Stimulated activated CD8-positive, alpha-beta memory T cell treated with anti-CD3 and anti-CD28 coated beads, Interleukin-2, amount 100 ng/mL, for 48 hours (primary cell): ENCODE data around the gene MPC1.
"Not testable (repeated sequence)": the region's sequence is repeated elsewhere in the genome, so short reads cannot be mapped to it uniquely, and the experiment has no call there.

Experiments used
- DNase-seq, 2 donors: peaks; one replicate each; pipeline ENCODE4 v3.0.0-alpha.2; 2020; ENCODE audit warnings: low read depth in 2 of 2

MPC1 gene

GRCh38 chr6:166381381-166381732 lies 1.4 kb downstream of the MPC1 start:
- DNase-seq = no peak

DNA sequence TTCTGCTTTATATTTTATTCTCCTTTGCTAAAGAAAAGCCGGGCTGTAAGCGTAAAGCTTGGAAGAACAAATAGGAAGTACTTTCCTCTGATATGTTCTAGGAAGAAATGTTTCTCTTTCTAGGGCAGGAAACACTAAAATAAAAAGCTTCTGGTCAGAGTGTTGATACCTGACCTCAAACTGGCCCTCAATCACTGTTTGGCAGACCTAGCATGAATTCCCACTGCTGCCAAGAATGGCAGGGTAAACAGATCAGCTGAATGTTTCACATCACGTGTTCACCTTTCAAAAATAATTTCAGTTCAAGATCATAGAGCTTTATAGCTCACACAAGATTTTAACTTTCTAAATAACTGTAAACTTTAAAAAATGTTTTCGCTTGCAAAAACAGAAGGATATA lies 2.9 kb downstream of the MPC1 start:
- no peak for DNase-seq

GRCh38 chr6:166379103-166379586 lies 3.6 kb downstream of the MPC1 start:
- no peak for DNase-seq

DNA sequence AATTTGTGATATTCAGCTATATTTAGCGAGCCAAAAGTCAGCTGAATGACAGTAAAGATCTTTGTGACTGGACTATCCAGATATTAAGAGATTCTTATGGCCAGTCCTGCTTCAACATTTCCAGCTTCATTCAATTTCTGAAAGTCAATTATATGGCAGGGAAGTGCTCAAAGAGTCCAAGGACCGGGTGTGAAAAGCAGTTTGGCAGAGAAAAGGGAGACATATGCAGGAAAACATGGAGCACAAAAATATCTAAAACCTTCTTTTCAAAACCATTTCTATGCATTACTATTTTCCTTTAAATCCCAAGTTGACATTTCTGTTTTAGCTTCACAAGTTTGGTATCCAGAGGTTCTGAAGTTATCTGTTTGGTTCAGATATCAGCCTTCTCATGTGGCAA lies 5.0 kb downstream of the MPC1 start:
- DNase-seq = no peak

DNA sequence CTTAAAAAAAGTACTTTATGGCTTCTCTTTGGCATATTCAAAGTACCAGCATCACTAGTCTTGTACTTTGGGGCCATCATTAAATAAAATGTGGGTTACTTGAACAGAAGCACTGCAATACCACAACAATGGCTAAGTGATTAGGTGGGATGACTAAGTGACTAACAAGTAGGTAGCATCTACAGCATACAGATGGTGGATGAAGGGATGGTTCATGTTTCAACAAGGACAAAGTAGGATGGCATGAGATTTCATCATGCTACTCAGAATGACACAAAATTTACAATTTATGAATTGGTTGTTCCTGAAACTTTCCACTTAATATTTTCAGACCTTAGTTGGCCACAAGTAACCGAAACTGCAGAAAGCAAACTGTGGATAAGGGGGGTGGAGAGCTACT lies 7.7 kb downstream of the MPC1 start:
- DNase-seq = no peak

GRCh38 chr6:166370489-166370888 lies 12.3 kb downstream of the MPC1 start:
- no peak for DNase-seq

GRCh38 chr6:166369782-166370181 lies 13.0 kb downstream of the MPC1 start:
- DNase-seq = no peak

DNA sequence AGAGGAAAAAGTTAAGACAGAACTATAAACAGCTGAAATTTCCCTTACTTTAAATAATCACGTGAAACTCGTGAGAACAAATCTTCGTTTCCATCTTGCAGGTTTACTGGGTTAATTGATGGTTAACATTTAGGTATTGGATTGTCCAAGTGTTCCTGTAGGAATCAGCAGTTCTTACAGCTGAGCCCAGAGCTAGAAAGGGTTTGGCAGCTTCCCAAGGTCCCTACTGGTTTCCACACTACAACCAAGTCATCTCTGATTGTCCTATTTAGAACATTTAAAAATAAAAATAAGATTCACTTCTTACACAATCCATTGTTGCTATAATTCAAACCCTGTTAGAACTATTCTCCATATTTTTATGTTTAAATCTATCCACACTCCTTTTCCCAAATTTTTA lies 15.8 kb downstream of the MPC1 start:
- DNase-seq = no peak

DNA sequence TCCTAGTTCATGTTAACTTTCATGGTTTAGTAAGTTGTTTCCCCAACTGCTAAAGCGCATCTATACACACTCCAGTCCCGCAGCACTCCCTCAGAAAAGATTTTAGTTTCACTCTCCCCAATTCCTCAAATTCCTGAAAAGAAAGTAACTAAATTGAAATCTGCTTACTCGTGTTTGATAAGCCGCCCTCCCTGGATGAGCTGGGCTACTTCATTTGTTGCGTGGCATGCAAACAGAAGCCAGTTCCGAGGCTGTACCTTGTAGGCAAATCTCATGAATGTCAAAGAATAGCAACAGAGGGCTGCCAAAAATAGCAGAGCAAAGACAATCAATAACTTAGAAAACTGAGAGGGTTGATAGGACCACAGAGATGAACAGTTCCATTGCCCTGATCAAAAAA lies 16.9 kb downstream of the MPC1 start:
- DNase-seq = no peak

- DNase-seq = no peak
Measured at GRCh38 chr6:166365221-166365620, 17.5 kb downstream of the MPC1 start.

- DNase-seq = no peak
Measured at GRCh38 chr6:166364456-166364855, 18.3 kb downstream of the MPC1 start.

DNA sequence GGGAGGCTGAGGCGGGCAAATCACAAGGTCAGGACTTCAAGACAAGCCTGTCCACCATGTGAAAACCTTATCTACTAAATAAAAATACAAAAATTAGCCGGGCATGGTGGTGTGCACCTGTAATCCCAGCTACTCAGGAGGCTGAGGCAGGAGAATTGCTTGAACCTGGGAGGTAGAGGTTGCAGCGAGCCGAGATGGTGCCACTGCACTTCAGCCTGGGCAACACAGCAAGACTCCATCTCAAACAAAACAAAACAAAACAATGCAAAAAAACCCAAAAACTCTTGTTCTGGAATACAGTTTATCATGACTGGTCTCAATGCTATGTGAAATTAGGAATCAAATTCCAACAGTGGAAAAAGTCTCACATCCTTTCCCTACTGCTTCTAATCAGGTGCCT lies 20.3 kb downstream of the MPC1 start:
- DNase-seq = not testable (repeated sequence)

- no peak for DNase-seq
Measured at GRCh38 chr6:166361077-166361429, 21.7 kb downstream of the MPC1 start.

GRCh38 chr6:166360243-166361076 lies 22.3 kb downstream of the MPC1 start:
- DNase-seq = no peak

DNA sequence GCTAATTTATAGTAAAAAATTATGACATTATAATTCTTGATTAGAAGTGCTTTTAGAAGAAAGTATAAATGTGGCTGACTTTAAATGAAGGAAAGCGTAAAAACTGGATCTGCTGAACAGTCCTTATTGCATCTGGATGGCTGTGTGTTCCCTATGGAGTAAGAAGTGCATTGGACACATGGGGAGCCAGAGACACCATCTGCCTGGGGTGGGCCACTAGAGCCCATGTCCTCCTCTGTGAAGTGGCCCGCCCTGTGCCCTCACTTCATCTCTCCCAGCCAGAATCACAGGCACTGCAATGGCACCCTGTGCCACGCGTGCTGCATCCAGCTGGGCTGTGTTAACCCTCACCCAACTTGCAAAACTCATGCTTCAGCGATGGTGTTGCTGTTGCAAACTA lies 27.2 kb downstream of the MPC1 start:
- DNase-seq = no peak

DNA sequence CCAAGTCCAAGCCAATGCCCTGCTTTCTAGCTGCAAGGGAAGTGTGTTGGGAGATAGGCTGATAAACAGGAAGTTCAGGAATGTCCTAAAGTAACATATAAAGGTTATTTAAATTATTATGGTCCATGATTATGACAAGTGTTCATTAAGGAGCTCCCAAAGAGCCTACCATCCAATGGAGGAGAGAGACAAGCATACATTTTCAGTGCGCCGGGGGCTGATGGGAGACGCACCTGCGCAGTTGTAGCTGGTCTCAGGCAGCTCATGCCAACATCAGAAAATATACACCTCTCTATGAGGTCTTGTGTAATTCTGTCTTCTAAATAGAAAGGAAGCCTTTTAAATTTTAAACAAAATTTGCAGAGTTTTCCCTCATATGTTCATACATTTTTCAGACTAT lies 27.8 kb downstream of the MPC1 start:
- DNase-seq = no peak

DNA sequence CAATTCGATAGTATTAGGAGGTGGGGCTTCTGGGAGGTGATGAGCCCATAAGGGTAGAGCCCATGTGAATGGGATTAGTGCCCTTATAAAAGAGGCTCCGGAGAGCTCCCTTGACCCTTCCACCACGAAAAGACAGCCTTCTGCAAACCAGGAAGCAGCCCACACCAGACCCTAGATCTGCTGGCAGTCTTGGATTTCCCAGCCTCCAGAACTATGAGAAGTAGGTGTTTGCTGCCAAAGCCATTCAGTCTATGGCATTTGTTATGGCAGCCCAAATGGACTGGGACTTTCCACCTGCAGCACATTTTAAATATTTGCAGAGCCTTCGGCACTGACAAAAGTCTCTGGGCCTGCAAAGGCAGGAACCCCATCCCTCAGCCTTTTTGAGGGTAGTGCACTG lies 28.6 kb downstream of the MPC1 start:
- no peak for DNase-seq

DNA sequence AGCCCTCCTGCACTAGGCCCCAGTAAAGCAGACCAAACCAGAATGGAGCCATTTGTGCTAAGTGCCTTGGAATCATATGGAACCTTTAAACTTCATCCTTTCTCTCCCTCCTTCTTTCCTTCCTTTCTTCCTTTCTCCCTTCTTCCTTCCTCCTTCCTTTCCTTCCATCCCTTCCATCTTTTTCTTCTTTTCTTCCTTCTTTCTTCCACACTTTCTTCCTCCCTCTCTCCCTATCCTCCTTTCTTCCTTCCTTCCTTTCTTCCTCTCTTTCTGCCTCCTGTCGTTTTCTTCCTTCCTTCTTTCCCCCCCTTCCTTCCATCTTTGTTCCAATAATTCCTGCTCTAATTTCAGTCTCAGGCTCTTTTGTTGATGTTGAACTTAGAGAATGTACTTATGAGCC lies 29.2 kb downstream of the MPC1 start:
- DNase-seq = no peak

DNA sequence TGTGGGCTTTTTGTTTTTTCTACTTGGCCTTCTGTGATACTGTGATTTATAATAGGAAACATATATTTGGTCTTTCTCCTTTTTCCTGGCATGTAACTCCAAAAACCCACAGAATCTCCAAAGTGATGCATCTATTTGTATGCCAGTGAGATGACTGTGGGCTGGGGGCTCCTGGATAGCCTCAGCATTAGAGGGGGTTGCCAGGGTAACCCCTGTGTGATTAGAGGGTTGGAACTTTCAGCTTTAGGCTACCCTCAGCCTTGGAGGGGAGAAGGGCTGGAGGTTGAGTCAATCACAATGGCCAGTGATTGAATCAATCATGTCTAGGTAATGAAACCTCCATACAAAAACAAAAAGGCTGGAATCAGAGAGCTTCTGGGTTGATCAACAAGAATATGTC lies 29.8 kb downstream of the MPC1 start:
- no peak for DNase-seq

DNA sequence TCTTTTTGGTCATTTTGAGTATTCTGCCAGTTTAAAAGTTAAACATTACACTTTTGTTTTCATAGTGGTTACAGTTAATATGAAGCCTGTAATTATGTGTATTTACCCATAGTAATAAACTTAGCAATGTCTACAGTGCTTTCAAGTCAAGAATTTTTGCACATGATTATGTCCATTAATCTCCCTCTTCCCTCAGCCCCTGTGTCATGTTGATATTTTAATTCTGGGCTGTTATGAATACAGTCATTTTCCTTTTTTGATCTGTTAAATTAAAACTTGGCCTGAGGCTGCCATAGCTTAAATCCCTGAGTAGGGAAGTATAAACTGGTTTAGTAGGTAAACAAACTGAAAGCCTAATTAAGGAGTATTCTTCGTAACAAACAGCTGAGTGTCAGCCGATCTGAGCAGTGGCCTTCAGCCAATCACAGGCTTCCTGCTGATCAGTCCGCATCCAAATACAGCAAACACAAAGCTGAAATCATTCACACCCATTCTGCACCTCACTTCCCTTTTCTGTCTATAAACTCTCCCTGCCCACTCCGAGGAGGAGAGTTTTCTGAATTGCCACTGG lies 30.9 kb downstream of the MPC1 start:
- no peak for DNase-seq

DNA sequence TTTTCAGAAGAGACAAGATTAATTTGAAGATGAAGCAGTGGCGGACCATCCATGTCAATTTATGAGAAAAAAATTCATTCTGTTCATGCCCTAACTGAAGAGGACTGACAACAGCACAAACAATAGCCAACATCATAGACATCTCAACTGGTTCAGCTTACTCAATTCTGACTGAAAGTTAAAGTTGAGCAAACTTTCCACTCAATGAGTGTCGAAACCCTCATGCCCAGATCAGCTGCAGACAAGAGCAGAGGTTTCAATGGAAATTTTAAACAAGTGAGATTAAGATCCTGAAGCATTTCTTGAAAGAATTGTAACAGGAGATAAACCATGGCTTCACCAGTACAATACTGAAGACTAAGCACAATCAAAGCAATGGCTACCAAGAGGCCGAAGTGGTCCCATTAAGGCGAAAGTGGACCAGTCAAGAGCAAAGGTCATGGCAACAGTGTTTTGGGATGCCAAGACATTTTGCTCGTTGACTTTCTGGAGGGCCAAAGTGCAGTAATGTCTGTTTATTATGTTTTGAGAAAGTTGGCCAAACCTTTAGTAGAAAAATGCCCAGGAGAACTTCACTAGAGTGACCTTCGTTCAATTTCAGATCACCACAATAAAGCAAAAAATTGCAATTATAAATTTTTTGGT lies 34.3 kb downstream of the MPC1 start:
- no peak for DNase-seq

GRCh38 chr6:166346965-166347364 lies 35.8 kb downstream of the MPC1 start:
- DNase-seq = no peak

DNA sequence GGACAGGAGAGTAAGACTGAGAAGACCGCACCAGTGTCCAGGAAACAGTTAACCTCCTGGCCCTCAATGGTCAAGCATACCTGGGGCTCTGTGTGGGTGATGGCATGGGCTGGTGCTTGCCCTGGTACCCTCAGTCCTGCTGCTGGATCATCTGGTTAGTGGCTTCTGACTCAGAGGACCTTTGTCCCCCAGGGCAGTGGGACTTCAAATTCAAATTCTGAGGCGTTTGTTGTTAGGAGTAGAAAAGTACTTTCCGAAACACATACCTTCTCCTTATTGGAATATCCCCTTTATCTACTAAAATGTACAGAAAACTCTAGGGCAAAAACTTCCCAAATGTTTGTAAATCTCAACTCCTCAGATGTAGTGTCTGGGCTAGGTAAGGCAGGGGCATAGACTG lies 36.3 kb downstream of the MPC1 start:
- no peak for DNase-seq
